Upper lobe of right lung (tissue), 1 donor: ENCODE measurements around the gene HTRA1. TPM values are rescaled to one million over a fixed set of nuclear protein-coding genes. Genes with fewer than 3 reads are reported as not detected.

Experiments
- ATAC-seq: fragments of 200-7000 bp; cut with Tn5 transposase; one replicate; pipeline ENCODE4 v1.9.1; 2020; ENCODE audit warnings: mild to moderate bottlenecking, moderate library complexity
- DNase-seq: peaks from one replicate; pipeline ENCODE4 v3.0.0-alpha.2; 2020
- H3K27ac ChIP-seq: fragments of 200-600 bp; one replicate; pipeline ENCODE4 v1.8.0; 2022
- H3K27me3 ChIP-seq: fragments of 200-600 bp; one replicate; pipeline ENCODE4 v1.8.0; 2022; ENCODE audit warnings: mild to moderate bottlenecking
- H3K36me3 ChIP-seq: fragments of 200-600 bp; one replicate; pipeline ENCODE4 v1.8.0; 2022
- H3K4me1 ChIP-seq: fragments of 200-600 bp; one replicate; pipeline ENCODE4 v1.8.0; 2022
- H3K4me3 ChIP-seq: fragments of 200-600 bp; one replicate; pipeline ENCODE4 v1.8.0; 2022; ENCODE audit warnings: mild to moderate bottlenecking
- H3K9me3 ChIP-seq: fragments of 200-600 bp; one replicate; pipeline ENCODE4 v1.8.0; 2022
- CTCF ChIP-seq: fragments of 200-600 bp; IDR thresholded peaks from one replicate; pipeline ENCODE4 v1.8.0; 2022; ENCODE audit warnings: antibody characterized with exemption
- intact Hi-C: fragments of 100-400 bp; cut with DNase I; formaldehyde crosslinking; loops from one replicate; pipeline ENCODE4 v1.11.0; 2022
- long read RNA-seq: library from polyadenylated mRNA; unstranded; transcript quantifications from one replicate; pipeline ENCODE4 v2.0.0, GENCODE V29; 2021
- total RNA-seq: library from RNA; stranded (reverse); fragmentation: NEBNext Ultra II Directional; extraction: Animal tissue kit (Norgen Biotek cat#: 25700); gene quantifications from one replicate; pipeline ENCODE4 v1.2.1, GENCODE V29; 2021
- donor health status: DM: no; HTN: yes; CAD: no; lungs with severe emphysema.

The HTRA1 gene
- 83.8 TPM for total RNA-seq
- long read RNA-seq, transcript HTRA1-201 (9 exons, 2,120 nt): major isoform, 109 of 131 reads
- long read RNA-seq, transcript HTRA1-202 (6 exons, 1,214 nt): minor isoform, 10 of 131 reads
- long read RNA-seq, partial matches to known transcripts: 7 of 131 reads
- long read RNA-seq, other reads (novel, unspliced or antisense): 5 of 131 reads

- ATAC-seq: peak; percentile 84
- Histone ChIP-seq H3K27ac (peak within 1 kb of the TSS; percentile 68), H3K9me3 (no peaks in the 10 kb centered on the region), H3K36me3 (no peaks in the 10 kb centered on the region), H3K4me3 (peak within 1 kb of the TSS; percentile 80), H3K4me1 (peaks cover 14% of the 10 kb centered on the region), H3K27me3 (no peaks in the 10 kb centered on the region)
- TF ChIP-seq CTCF: no peak
- intact Hi-C loops: no loop called here
- peak; percentile 87 for DNase-seq
These were observed at the start of gene HTRA1 for GRCh38 chr10:122461367-122461728. TSS of gene HTRA1 (plus strand) at chr10:122461553. CDS start at chr10:122461653, 100 bp downstream.

- intact Hi-C loops: no loop called here
- Histone ChIP-seq H3K27me3 (no peaks in the 10 kb centered on the region), H3K4me1 (peaks cover 11% of the 10 kb centered on the region), H3K4me3 (no peak overlapping the region), H3K36me3 (peaks cover 30% of the 10 kb centered on the region), H3K9me3 (no peaks in the 10 kb centered on the region), H3K27ac (no peak overlapping the region)
- ATAC-seq (no peak), DNase-seq (no peak)
- no peak for TF ChIP-seq CTCF
These were observed 48.0 kb upstream of the HTRA1 start for GRCh38 chr10:122413327-122413726.

GRCh38 chr10:122417667-122418066, 43.7 kb upstream of the HTRA1 start:
- ATAC-seq (no peak), DNase-seq (no peak)
- H3K27me3 ChIP-seq: no peaks in the 10 kb centered on the region
- intact Hi-C loops: no loop called here
- peaks cover 32% of the 10 kb centered on the region for H3K36me3 ChIP-seq
- peaks cover 40% of the 10 kb centered on the region for H3K4me1 ChIP-seq
- H3K4me3 ChIP-seq: no peak overlapping the region
- H3K9me3 ChIP-seq: no peaks in the 10 kb centered on the region
- H3K27ac ChIP-seq: no peak overlapping the region
- no peak for TF ChIP-seq CTCF

GRCh38 chr10:122419016-122419415, 42.3 kb upstream of the HTRA1 start:
- no peak overlapping the region for H3K27ac ChIP-seq

GRCh38 chr10:122419876-122420623, 41.3 kb upstream of the HTRA1 start:
- H3K36me3 ChIP-seq: peaks cover 15% of the 10 kb centered on the region
- no peak overlapping the region for H3K4me3 ChIP-seq
- TF ChIP-seq CTCF: no peak
- intact Hi-C loops: no loop called here
- no peaks in the 10 kb centered on the region for H3K27me3 ChIP-seq
- DNase-seq (no peak), ATAC-seq (no peak)
- H3K27ac ChIP-seq: no peak overlapping the region
- peaks cover 49% of the 10 kb centered on the region for H3K4me1 ChIP-seq
- no peaks in the 10 kb centered on the region for H3K9me3 ChIP-seq

More at GRCh38 chr10:122419016-122419415, 42.3 kb upstream of the HTRA1 start:
- intact Hi-C loops: no loop called here
- H3K4me3 ChIP-seq: no peak overlapping the region
- no peaks in the 10 kb centered on the region for H3K27me3 ChIP-seq
- no peak for DNase-seq
- H3K9me3 ChIP-seq: no peaks in the 10 kb centered on the region
- H3K4me1 ChIP-seq: peaks cover 41% of the 10 kb centered on the region
- no peak for TF ChIP-seq CTCF
- peaks cover 19% of the 10 kb centered on the region for H3K36me3 ChIP-seq
- ATAC-seq: no peak
